Activated CD8-positive, alpha-beta memory T cell treated with anti-CD3 and anti-CD28 coated beads, Interleukin-2, amount 50 U/mL, for 1 hour (primary cell): Measurements from ENCODE around the gene SDK1.

Experiments
- DNase-seq: peaks from one replicate; pipeline ENCODE4 v3.0.0-alpha.2; 2020; ENCODE audit errors: extremely low read depth

SDK1 gene

GRCh38 chr7:3781607-3782006, 480.6 kb downstream of the SDK1 start:
- DNase-seq: no peak

GRCh38 chr7:3787717-3788264, 486.7 kb downstream of the SDK1 start:
- no peak for DNase-seq

- no peak for DNase-seq
Observed at GRCh38 chr7:3790803-3791202, 489.8 kb downstream of the SDK1 start.

- no peak for DNase-seq
Observed at GRCh38 chr7:3791327-3791726, 490.3 kb downstream of the SDK1 start.

- DNase-seq: no peak
Observed at GRCh38 chr7:3795141-3795540, 494.1 kb downstream of the SDK1 start.

GRCh38 chr7:3795781-3796180, 494.7 kb downstream of the SDK1 start:
- DNase-seq: no peak

- DNase-seq: no peak
Observed at GRCh38 chr7:3805151-3805550, 504.1 kb downstream of the SDK1 start.

- no peak for DNase-seq
Observed at GRCh38 chr7:3806516-3806915, 505.5 kb downstream of the SDK1 start.

- DNase-seq: no peak
Observed at GRCh38 chr7:3807824-3808223, 506.8 kb downstream of the SDK1 start.

- DNase-seq: no peak
Observed at GRCh38 chr7:3821488-3821887, 520.4 kb downstream of the SDK1 start.

- DNase-seq: no peak
Observed at GRCh38 chr7:3825491-3825890, 524.4 kb downstream of the SDK1 start.

- DNase-seq: no peak
Observed at GRCh38 chr7:3832199-3832598, 531.1 kb downstream of the SDK1 start.

GRCh38 chr7:3835109-3835508, 534.1 kb downstream of the SDK1 start:
- DNase-seq: no peak

GRCh38 chr7:3836855-3837254, 535.8 kb downstream of the SDK1 start:
- no peak for DNase-seq

- no peak for DNase-seq
Observed at GRCh38 chr7:3844540-3845151, 543.6 kb downstream of the SDK1 start.

GRCh38 chr7:3846738-3847137, 545.7 kb downstream of the SDK1 start:
- DNase-seq: no peak

- no peak for DNase-seq
Observed at GRCh38 chr7:3847336-3847735, 546.3 kb downstream of the SDK1 start.

GRCh38 chr7:3859431-3859830, 558.4 kb downstream of the SDK1 start:
- no peak for DNase-seq

GRCh38 chr7:3860932-3861331, 559.9 kb downstream of the SDK1 start:
- DNase-seq: no peak

- DNase-seq: no peak
Observed at GRCh38 chr7:3861386-3861785, 560.3 kb downstream of the SDK1 start.

GRCh38 chr7:3861941-3862340, 560.9 kb downstream of the SDK1 start:
- DNase-seq: no peak

GRCh38 chr7:3862774-3863173, 561.7 kb downstream of the SDK1 start:
- no peak for DNase-seq

- DNase-seq: no peak
Observed at GRCh38 chr7:3866277-3866676, 565.2 kb downstream of the SDK1 start.

GRCh38 chr7:3867863-3868262, 566.8 kb downstream of the SDK1 start:
- no peak for DNase-seq
